HG02678 (cell line): ENCODE measurements around the gene PLA2G2D.
"Not testable (repeated sequence)": the region's sequence is repeated elsewhere in the genome, so short reads cannot be mapped to it uniquely, and the experiment has no call there.

Experiments used
- ATAC-seq: cut with Tn5 transposase; IDR thresholded peaks from one replicate; pipeline ENCODE4 v1.9.1; 2021; ENCODE audit warnings: mild to moderate bottlenecking, moderate library complexity; ENCODE audit not compliant: unreplicated experiment

The PLA2G2D gene

DNA sequence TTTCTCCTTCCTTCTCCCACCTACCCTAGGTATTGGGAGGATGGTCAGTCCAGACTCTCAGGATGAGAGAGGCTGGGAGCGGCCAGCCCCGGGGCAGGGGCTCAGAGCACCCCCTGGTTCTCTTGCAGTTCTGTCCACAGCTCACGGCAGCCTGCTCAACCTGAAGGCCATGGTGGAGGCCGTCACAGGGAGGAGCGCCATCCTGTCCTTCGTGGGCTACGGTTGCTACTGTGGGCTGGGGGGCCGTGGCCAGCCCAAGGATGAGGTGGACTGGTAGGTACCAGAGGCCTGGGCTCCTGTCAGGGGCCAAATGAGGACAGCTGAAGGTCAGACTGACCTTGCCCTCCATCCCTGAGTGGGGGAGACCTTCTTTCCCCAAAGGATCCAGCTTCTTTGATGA, 24.0 kb upstream of the PLA2G2D start:
- no peak for ATAC-seq

DNA sequence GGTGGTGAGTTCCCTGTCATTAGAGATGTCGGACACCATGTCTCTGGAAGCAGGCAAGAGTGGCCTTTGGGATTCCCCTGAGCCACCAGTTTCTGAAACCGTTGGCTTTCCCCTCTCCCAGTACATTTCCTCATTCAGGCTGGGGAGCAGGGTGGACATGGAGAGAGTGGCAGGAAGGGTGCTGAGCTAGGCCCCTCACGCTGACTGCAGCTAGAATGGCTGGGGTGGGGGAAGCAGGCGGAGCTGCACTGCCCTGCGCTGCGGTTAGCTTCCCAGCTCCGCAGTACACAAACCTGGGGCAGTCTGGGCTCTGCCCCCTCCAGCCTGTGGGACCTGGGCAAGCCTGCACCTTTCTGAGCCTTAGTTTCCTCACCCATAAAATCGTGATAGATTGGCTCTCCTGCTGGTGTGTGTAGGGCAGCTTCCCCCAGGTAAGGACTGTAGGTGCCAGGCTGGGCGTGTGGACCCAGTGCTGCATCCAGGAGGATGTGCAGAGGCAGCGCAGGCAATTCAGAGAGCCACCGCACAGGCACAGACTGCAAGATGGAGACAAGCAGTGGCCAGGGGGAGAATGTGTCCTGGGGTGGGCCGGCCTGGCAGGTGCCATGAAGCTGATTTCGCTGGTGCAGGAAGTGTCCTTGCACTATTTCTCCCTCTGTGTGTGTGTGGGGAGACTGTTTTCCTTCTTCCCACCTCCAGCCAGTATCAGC, 22.8 kb upstream of the PLA2G2D start:
- ATAC-seq: no peak

DNA sequence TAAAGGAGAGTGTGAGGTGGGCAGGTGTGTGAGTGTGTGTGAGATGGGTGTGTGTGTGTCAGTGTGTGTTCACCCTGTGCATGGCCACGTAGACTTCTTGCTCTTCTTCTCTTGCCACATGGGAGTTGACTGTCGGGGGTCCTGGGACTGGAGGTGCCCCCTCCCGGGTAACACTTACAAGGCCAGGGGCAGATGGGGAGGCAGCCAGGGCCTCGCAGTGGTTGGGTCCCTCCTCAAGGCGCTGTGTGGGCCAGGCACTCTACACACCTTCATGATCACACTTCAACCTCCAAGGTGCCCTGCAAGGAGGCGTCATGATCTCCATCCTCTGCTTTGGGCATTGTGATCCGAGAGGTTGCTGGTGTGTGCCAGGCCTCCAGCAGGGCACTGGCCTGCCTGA, 22.1 kb upstream of the PLA2G2D start:
- ATAC-seq: no peak

DNA sequence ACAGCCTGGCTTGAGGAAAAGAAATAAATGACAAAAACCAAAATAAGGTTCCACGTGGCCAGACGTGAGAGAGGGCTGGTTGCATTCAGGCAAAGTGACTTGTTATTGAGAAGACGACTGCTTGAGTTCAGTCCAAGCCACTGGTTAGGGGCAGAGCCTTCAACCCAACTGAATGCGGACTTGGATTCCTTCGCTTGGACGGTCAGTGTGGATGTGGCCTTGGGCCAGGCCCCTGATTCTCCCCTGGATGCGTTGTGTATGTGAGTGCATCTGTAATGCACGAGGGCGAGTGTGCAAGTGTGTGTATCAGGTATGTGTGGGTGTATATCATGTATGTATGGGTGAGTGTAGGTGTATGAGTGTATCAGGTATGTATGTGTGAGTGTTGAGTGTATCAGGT, 21.7 kb upstream of the PLA2G2D start:
- no peak for ATAC-seq

DNA sequence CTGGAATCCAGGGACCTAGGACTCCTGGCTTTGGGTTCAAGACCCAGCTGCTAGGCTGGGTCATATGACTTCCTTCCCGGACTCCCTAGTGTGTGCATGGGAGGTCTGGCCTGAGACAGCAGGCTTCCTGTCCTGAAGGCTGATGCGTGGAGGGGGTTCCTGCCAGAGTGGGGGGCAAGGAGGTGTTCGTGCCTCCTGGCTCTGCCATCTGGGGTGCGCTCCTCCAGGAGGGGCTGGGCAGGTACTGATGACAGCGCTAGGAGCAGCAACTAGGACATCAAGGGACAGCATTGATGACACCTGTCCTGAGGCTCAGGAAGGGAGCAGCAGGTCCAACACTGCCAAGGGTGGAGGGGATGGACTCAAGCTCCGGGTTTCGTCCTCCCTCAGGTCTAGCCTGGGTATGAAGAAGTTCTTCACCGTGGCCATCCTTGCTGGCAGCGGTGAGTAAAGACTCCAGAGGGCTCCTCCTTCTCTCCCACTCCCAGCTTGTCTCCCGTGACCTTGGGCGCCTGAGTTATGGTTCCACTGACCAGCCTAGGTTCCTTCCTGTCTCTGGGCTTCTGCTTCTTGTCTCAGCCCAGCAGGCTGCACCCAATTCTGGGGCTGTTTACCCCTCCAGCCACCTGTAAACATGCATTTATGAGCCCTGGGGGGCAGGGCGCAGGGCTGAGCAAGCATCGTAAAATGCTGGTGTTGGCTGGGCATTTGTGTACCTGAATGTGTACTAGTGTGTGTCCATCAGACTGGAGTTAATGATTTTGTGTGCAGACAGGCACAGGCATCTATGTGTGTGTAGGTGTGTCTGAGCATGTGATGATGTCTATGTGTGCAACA, 20.7 kb upstream of the PLA2G2D start:
- ATAC-seq: no peak

DNA sequence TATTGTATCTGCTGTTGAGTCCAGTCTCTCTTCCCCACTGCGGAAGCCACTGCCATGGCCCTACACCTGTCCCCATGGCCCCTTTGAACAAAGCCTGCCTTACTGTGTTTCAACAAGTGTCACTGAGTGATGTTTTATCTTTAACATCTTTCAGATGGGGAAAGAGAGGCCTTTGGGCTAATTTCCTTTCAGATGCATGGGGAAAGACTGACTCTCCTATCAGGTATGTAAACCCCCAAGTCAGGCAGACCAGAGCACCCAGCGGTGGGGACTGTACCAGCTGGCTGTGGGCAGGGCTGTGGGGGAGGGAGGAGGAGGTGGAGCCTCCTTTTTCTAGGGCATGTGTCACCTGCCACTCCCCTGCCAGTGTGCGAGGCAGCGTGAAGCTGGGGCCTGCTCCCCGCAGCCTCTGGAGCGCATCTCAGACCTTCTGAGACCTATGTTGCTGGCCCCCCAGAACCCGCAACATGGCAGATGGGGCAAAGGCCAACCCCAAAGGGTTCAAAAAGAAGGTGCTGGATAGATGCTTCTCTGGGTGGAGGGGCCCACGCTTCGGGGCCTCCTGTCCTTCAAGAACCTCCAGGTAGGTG, 19.7 kb upstream of the PLA2G2D start, which contains the start of gene PLA2G2F:
Gene PLA2G2F, plus strand, starts transcription at position 363 of the 590 bp plus-strand sequence. Its CDS starts 105 bp downstream, at position 468.
- no peak for ATAC-seq

DNA sequence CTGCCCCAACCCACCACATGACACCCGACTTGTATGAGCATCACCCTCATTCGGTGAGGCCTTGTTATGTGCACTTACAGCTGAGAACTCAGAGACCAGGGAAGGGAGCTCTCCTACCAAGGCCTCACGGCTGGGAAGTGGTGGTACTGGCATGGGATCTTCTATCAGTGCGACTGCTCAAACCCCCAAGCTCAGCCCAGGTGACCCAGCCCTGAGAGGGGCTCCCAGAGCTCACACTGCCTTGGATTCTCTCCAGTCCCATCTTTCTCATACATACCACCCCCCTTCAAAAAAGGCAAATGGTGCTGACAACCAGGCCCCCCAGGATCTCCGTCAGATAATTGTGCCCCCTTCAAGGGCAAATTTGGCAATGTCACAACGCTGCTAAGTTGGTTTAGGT, 19.0 kb upstream of the PLA2G2D start:
- ATAC-seq: no peak

DNA sequence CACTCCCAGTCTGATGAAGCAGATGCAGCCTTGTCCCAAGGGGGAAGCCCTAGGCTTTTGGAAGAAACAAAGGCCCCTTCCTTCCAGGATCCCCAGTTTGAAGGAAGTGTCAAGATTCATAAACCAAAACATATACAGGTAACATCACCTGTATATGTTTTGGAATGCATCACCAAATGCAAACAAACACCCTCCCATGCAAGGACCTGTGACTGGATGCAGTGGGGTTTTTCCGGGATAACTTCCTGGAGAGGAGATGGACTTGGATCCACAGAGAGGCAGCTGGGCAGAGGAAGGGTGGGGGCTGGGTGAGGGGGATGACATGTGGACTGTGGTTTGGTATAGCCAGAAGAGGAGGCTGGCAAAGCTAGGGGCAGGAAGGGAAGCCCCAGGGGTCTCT, 18.3 kb upstream of the PLA2G2D start:
- no peak for ATAC-seq

DNA sequence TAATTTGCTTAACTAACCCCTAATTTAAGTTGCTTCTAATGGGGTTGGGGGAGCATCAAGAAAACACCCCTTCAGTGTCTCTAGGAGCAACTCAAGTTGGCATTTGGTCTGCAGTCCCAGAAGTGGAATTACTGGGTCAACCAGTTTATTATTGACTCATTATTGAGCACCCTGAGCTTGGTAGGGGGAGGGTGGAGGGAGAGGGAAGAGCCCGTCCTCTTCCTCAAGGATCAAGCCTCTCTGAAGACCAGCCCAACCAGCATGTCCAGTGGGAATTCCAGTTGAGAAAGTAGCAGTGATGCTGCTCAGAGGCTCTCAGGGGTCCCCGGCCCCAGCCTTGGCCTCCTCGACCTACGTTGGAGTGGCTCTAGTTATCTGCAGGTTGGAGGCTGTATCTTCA, 17.7 kb upstream of the PLA2G2D start:
- ATAC-seq: no peak

DNA sequence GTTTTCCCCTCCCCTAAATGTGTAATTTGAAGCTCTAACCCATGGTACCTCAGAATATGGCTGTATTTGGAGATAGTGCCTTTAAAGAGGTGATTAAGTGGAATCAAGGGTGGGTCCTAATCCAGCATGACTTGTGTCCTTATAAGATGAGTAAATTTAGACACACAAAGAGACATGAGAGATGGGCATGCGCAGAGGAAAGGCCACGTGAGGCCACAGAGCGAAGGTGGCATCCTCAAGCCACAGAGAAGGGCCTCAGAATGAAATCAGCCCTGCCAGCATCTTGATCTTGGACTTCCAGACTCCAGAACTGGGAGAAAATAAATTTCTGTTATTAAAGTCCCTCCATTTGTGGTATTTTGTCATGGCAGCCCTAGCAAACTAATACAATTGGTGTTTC, 16.9 kb upstream of the PLA2G2D start:
- ATAC-seq: no peak

DNA sequence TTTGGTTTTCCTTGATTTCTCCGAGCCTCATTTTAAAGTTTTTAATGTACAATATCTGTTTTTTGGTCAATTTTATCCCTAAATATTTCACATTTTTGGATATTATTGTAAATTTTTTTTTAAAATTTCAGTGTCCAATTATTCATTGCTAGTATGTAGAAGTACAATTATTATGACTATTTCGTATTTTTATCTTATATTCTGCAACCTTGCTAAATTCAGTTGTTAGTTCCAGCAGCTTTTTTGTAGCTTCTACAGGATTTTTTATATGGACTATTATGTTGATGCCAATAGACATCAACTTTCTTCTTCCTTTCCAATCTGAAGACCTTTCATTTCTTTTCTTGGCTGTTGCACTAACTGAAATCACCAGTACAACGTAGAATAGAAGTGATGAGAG, 15.7 kb upstream of the PLA2G2D start:
- no peak for ATAC-seq

DNA sequence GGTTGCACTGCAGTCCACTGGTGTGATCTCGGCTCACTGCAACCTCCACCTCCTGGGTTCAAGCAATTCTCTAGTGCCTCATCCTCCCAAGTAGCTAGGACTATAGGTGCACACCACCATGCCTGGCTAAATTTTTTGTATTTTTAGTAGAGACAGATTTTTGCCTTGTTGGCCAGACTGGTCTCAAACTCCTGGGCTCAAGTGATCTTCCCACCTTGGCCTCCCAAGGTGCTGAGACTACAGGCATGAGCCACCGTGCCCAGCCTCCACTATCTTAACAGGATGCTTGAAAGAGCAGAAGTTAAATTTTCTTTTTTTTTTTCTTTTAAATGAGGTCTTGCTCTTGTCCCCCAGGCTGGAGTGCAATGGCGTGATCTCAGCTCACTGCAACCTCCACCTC, 11.2 kb upstream of the PLA2G2D start:
- not testable (repeated sequence) for ATAC-seq

DNA sequence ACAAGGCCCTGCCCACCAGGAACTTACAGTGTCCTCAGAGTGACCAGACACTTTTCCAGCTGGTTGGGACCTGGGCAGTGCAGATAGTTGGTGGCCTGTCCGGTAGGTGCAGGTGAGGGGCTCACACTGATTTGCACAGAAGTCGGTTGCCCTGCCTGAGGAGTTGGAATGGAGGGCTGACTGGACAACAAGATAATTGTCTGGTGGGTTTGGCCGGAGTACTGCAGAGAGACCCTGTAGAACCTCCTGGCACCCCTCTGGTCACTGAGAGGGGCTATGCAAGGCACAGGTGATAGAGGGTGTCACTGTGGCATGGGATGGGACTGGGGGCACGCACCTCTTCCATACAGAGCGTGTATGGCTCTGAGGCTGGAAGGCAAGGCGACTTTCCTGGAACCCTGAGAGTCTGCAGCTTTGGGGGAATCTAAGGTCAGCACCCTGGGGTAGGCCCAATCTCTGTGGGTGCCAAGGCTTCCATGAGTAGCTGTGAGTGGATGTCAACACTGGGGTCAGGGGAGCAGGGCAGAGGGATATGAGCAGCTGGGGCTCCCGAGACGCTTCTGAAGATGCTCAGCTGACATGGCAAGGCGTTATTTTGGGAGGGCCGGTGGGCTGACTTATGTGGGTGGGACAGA, 7.6 kb upstream of the PLA2G2D start:
- ATAC-seq: no peak

DNA sequence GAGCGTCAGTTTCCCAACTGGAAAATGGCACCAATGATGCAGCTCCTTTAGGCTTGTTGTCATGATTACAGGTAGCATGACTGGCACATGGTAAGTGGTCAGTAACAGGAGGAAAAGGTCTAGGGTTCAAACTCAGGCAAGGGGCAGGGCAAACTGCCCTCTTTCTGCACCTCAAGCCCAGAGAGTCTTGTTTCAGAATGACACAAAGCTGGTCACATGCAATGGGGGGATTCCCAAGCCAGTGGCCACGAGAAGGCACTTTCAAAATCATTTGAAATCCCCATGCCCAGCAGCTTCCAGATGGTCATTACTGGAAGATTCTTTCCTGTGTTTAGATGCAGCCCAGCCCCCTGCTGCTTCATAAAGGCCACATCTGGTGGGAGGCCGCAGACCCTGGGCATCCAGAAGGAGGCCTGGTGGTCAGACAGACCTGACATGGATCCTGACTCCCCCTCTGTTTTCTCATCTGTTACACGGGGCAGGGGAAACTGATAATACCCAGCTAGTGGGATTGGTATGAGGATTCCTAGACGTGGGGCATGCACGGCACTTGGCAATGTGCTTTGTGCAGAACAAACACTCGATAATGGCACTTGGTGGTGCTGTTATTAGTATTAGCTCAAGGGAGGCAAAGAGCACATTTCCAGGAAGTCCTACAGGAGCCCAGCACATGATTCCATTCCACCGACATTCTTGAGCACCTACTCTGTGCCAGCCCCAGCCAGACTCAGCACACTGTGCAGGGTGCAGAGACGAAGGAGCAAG, 6.9 kb upstream of the PLA2G2D start:
- no peak for ATAC-seq

DNA sequence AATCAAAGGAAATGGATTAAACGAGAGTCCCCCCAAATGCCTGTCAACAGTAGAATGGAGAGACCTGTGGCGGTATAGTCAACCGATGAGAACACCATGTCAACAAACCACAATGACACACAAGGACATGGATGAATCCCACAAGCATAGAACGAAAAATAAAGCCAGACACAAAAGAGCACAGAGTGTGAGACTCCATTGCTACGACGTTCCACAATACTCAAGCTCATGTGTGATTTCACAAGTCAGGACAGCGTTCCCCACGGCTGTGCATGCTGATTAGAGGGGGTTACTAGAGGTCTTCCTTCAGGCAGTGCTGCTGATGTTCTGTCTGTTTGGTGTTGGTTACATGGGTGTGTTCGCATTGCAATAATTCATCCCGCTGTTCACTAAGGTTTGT, 5.8 kb upstream of the PLA2G2D start:
- no peak for ATAC-seq

DNA sequence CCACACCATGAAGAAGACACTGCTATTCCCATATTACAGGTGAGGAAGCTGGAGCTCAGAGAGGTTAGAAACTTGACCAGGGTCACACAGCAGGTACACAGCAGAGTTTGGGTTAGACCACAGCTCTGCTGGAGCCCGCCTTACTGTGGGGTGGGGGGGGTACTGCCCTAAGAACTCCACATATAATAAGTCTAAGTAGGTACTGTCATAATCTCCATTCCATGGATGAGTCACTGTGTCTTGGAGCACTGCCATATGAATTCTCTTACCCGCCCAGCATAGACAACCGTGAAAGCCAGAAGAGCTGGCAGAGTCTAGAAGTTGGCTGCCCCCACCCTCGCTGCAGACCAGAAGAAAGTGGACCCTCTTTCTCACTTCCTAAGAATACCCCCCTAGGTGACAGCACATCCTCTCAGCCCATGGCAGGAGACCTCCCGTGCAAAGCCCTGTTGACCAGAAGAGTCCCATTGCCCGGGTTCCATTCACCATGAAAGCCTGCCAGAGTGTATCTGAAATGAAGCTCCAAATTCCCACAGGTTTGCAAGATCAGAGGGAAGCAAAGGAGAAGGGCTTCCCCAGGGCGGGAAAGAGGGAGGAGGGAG, 5.2 kb upstream of the PLA2G2D start:
- ATAC-seq: no peak

DNA sequence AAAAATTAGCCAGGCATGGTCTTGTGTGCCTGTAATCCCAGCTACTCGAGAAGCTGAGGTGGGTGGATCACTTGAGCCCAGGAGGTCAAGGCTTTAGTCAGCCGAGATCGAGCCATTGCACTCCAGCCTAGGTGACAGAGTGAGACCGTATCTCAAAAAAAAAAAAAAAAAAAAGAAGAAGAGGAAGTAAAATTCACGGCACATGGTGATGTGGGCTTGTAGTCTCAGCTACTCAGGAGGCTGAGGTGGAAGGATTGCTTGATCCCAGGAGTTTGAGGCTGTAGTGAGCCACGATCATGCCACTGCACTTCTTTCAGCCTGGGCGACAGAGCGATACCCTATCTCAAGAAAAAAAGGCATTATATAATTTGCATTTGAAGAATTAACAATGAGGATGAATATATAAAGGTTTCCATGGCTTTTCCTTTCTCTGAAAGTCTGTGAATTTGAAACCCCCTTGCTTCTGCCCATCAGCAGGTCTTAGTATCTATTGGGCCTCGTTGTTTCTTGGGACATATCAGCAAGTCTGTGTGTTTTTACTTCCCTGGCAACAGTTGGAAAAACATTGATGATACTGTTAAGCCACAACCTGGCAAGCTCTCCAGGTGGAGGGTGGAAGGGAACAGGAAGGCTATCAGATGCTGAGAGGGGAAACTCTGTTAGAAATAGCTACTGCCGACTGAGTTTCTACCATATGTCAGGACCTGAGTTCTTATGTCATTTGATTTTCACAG, 4.6 kb upstream of the PLA2G2D start:
- ATAC-seq: no peak

DNA sequence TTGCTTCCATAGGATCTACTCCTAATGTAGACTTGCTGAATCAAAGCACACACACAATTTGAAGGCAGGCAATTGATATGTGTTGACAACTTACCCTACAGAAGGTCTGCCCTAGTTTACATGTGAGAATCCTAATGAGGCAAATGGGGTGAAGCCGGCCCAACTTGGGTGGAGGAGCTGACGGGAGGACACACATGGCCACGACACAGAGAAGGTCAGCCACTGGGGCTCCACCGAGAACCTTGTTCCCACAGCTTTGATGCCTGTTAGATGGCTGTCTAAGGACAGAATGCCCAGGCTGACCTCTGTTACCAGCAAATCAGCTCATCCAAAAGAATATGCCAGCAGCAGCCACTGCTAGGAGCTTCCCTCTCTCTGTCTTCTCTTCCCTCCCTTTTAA, 1.5 kb upstream of the PLA2G2D start:
- ATAC-seq: no peak

DNA sequence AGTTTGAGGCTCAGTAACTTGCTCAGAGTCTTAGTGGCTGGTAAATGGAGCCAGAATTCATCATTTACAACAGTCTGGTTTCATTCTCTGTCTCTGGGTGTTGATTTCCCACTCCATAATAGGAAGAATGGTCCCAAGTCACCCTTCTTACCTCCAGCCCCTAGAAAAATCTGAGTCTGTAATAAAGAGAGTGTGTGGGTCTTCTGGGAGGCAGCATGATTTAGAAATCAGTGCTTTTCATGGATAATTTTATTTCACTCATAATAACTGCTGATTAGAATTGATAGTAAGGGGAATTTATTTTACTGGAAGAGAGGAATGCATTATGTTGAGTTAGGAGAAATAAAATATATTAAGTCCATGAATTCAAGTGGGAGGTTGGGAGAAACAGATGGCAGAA, 2.1 kb downstream of the PLA2G2D start:
- ATAC-seq: no peak

DNA sequence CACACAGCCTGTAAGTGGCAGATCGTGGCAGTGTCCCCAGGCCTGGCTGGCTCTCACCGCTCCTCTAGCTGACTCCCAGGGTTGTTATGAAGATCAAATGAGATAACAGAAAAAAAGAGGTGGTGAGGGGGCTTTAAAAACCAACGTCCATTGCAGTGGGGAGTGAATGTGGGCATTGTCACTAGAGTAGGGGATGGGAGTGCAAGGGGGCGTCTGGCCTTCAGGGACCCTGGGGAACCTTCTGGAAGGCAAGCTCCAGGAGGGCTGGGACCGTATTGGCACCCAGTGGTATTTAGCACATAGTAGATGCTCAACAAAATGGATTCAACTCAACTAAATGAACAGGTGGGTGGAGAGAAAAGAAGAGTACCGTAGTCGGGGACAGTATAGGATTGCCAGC, 3.4 kb downstream of the PLA2G2D start:
- ATAC-seq: no peak
